CD4-positive, alpha-beta T cell treated with Interferon gamma for 1 hour (primary cell): ENCODE measurements around the gene PITPNB.

Experiments used
- DNase-seq: peaks from one replicate; pipeline ENCODE4 v3.0.0-alpha.2; 2020

PITPNB gene

GRCh38 chr22:27918341-27919221 is 475 bp downstream of the PITPNB start:
- DNase-seq: peak; percentile 29

GRCh38 chr22:27915986-27916385 is 3.1 kb downstream of the PITPNB start:
- DNase-seq: no peak

- no peak for DNase-seq
These were observed 5.8 kb downstream of the PITPNB start for GRCh38 chr22:27913162-27913741.

- DNase-seq: no peak
These were observed 7.0 kb downstream of the PITPNB start for GRCh38 chr22:27912101-27912500.

- no peak for DNase-seq
These were observed 7.7 kb downstream of the PITPNB start for GRCh38 chr22:27911330-27911729.

- DNase-seq: no peak
These were observed 12.8 kb downstream of the PITPNB start for GRCh38 chr22:27906241-27906640.

GRCh38 chr22:27905653-27906052 is 13.4 kb downstream of the PITPNB start:
- DNase-seq: no peak

GRCh38 chr22:27903805-27904473 is 15.1 kb downstream of the PITPNB start:
- no peak for DNase-seq

- DNase-seq: no peak
These were observed 18.9 kb downstream of the PITPNB start for GRCh38 chr22:27900153-27900552.

GRCh38 chr22:27896245-27896644 is 22.8 kb downstream of the PITPNB start:
- no peak for DNase-seq

- DNase-seq: no peak
These were observed 23.5 kb downstream of the PITPNB start for GRCh38 chr22:27895600-27895999.

GRCh38 chr22:27892811-27893210 is 26.2 kb downstream of the PITPNB start:
- no peak for DNase-seq

- DNase-seq: no peak
These were observed 27.0 kb downstream of the PITPNB start for GRCh38 chr22:27892064-27892463.

- DNase-seq: no peak
These were observed 30.7 kb downstream of the PITPNB start for GRCh38 chr22:27888310-27888709.

- no peak for DNase-seq
These were observed 32.3 kb downstream of the PITPNB start for GRCh38 chr22:27886843-27887151.

- DNase-seq: no peak
These were observed 32.8 kb downstream of the PITPNB start for GRCh38 chr22:27885977-27886842.

- DNase-seq: no peak
These were observed 35.3 kb downstream of the PITPNB start for GRCh38 chr22:27883656-27884350.

- no peak for DNase-seq
These were observed 36.4 kb downstream of the PITPNB start for GRCh38 chr22:27882507-27883290.

GRCh38 chr22:27881421-27881820 is 37.6 kb downstream of the PITPNB start:
- DNase-seq: no peak

GRCh38 chr22:27880778-27881394 is 38.2 kb downstream of the PITPNB start:
- DNase-seq: no peak

GRCh38 chr22:27879923-27880322 is 39.1 kb downstream of the PITPNB start:
- DNase-seq: no peak
